H1 (cell line): ENCODE results near the gene CORO1A. TPM values are rescaled to one million over a fixed set of nuclear protein-coding genes. Genes with fewer than 3 reads are reported as not detected.

Experiments
- CHD1 ChIP-seq: IDR thresholded peaks from 2 replicates; pipeline ENCODE4 v1.6.1; 2012; ENCODE audit warnings: low read depth, low read length, improper control_type of control experiment
- GABPA ChIP-seq: IDR thresholded peaks from 2 replicates; pipeline ENCODE4 v1.6.1; 2011; ENCODE audit warnings: mild to moderate bottlenecking, low read length, moderate library complexity, borderline replicate concordance; ENCODE audit not compliant: insufficient read depth
- polyA plus RNA-seq, 7 experiments: library from polyadenylated mRNA; depleted of rRNA in 3 of 7; stranded (reverse) in 5 of 7; unstranded in 2 of 7; fragments of >200 nt in 5 of 7; fragments of 200-250 nt in 2 of 7; gene quantifications; 1 replicate in 5 of 7; 2 replicates in 1 of 7; 4 replicates in 1 of 7; pipeline versions ENCODE4 v1.2.1 to v1.2.3, GENCODE V29; 2011 to 2013; ENCODE audit warnings: missing spikeins in 2 of 7, mixed read lengths in 2 of 7
- total RNA-seq: library from RNA; stranded (reverse); fragmentation: NEBNext Ultra II Directional; extraction: Animal tissue kit (Norgen Biotek cat#: 25700); gene quantifications from 2 replicates; pipeline ENCODE4 v1.2.1, GENCODE V29; 2021
- TF ChIP-seq, protein P1 (sequence below): fragments of 300-600 bp; sonication (generic); IDR thresholded peaks from 2 replicates; pipeline ENCODE4 v1.7.1; 2012; ENCODE audit warnings: low read length, moderate library complexity, mild to moderate bottlenecking, inconsistent platforms; ENCODE audit not compliant: insufficient replicate concordance

The CORO1A gene
- total and polyA plus RNA-seq, 2 of the 8 experiments (the other 6 are each of a cell fraction or from before 2014, with no cell fraction given), result 10.9 to 11.7 TPM

DNA sequence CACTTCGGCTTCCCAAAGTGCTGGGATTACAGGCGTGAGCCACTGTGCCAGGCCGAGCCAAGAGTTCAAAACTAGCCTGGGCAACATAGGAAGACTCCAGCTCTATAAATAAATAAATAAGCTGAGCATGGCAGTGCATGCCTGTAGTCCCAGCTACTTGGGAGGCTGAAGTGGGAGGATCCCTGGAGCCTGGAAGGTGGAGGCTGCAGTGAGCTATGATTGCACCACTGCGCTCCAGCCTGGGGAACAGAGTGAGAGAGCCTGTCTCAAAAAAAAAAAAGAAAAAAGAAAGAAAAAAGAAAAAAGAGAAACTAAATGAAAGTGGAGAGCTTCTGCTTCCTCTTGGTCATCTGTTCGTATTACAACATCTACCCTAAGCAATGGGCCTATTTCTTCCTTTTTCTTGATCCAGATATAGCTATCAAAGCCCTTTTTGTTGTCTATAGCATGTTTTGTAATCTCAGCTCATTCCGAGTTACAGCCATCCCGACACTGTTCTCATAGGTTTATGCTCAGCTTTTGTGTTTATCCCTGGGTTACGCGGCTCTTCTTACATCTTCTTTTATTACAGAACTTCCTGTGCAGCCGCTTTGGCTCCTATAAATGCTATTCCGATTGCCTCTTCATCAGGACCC is 46.3 kb upstream of the CORO1A start (continued):
- TF ChIP-seq, protein P1, sequence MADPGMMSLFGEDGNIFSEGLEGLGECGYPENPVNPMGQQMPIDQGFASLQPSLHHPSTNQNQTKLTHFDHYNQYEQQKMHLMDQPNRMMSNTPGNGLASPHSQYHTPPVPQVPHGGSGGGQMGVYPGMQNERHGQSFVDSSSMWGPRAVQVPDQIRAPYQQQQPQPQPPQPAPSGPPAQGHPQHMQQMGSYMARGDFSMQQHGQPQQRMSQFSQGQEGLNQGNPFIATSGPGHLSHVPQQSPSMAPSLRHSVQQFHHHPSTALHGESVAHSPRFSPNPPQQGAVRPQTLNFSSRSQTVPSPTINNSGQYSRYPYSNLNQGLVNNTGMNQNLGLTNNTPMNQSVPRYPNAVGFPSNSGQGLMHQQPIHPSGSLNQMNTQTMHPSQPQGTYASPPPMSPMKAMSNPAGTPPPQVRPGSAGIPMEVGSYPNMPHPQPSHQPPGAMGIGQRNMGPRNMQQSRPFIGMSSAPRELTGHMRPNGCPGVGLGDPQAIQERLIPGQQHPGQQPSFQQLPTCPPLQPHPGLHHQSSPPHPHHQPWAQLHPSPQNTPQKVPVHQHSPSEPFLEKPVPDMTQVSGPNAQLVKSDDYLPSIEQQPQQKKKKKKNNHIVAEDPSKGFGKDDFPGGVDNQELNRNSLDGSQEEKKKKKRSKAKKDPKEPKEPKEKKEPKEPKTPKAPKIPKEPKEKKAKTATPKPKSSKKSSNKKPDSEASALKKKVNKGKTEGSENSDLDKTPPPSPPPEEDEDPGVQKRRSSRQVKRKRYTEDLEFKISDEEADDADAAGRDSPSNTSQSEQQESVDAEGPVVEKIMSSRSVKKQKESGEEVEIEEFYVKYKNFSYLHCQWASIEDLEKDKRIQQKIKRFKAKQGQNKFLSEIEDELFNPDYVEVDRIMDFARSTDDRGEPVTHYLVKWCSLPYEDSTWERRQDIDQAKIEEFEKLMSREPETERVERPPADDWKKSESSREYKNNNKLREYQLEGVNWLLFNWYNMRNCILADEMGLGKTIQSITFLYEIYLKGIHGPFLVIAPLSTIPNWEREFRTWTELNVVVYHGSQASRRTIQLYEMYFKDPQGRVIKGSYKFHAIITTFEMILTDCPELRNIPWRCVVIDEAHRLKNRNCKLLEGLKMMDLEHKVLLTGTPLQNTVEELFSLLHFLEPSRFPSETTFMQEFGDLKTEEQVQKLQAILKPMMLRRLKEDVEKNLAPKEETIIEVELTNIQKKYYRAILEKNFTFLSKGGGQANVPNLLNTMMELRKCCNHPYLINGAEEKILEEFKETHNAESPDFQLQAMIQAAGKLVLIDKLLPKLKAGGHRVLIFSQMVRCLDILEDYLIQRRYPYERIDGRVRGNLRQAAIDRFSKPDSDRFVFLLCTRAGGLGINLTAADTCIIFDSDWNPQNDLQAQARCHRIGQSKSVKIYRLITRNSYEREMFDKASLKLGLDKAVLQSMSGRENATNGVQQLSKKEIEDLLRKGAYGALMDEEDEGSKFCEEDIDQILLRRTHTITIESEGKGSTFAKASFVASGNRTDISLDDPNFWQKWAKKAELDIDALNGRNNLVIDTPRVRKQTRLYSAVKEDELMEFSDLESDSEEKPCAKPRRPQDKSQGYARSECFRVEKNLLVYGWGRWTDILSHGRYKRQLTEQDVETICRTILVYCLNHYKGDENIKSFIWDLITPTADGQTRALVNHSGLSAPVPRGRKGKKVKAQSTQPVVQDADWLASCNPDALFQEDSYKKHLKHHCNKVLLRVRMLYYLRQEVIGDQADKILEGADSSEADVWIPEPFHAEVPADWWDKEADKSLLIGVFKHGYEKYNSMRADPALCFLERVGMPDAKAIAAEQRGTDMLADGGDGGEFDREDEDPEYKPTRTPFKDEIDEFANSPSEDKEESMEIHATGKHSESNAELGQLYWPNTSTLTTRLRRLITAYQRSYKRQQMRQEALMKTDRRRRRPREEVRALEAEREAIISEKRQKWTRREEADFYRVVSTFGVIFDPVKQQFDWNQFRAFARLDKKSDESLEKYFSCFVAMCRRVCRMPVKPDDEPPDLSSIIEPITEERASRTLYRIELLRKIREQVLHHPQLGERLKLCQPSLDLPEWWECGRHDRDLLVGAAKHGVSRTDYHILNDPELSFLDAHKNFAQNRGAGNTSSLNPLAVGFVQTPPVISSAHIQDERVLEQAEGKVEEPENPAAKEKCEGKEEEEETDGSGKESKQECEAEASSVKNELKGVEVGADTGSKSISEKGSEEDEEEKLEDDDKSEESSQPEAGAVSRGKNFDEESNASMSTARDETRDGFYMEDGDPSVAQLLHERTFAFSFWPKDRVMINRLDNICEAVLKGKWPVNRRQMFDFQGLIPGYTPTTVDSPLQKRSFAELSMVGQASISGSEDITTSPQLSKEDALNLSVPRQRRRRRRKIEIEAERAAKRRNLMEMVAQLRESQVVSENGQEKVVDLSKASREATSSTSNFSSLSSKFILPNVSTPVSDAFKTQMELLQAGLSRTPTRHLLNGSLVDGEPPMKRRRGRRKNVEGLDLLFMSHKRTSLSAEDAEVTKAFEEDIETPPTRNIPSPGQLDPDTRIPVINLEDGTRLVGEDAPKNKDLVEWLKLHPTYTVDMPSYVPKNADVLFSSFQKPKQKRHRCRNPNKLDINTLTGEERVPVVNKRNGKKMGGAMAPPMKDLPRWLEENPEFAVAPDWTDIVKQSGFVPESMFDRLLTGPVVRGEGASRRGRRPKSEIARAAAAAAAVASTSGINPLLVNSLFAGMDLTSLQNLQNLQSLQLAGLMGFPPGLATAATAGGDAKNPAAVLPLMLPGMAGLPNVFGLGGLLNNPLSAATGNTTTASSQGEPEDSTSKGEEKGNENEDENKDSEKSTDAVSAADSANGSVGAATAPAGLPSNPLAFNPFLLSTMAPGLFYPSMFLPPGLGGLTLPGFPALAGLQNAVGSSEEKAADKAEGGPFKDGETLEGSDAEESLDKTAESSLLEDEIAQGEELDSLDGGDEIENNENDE, result no peak
- TF ChIP-seq CHD1, result no peak
- TF ChIP-seq GABPA, result no peak
